Activated CD8-positive, alpha-beta T cell treated with anti-CD3 and anti-CD28 coated beads for 36 hours (primary cell): ENCODE measurements around the gene ATP10A. TPM values are rescaled to one million over a fixed set of nuclear protein-coding genes. Genes with fewer than 3 reads are reported as not detected.
A peak's percentile ranks its signal among the peaks of the same experiment; 100 is the strongest.

Experiments used
- ATAC-seq: fragments of 200-7000 bp; cut with Tn5 transposase; one replicate; pipeline ENCODE4 v1.10.0; 2021; ENCODE audit warnings: mild to moderate bottlenecking, moderate library complexity
- CTCF ChIA-PET: fragments of 350-600 bp; sonication (Branson Sonifier 250); formaldehyde crosslinking; loops from one replicate; lab custom pipeline; 2021; ENCODE audit warnings: antibody characterized with exemption; lab: Charles Lee
- POLR2A ChIA-PET: fragments of 350-600 bp; sonication (Branson Sonifier 250); formaldehyde crosslinking; loops from one replicate; lab custom pipeline; 2021; ENCODE audit warnings: antibody characterized with exemption; lab: Charles Lee
- DNase-seq: peaks from one replicate; pipeline ENCODE4 v3.0.0-alpha.2; 2020
- H3K27ac Mint-ChIP-seq: one replicate; pipeline ENCODE4 v1.8.0; 2021; ENCODE audit warnings: mild to moderate bottlenecking, mixed read lengths
- H3K27me3 Mint-ChIP-seq: one replicate; pipeline ENCODE4 v1.8.0; 2021; ENCODE audit warnings: mixed read lengths
- H3K36me3 Mint-ChIP-seq: one replicate; pipeline ENCODE4 v1.8.0; 2021; ENCODE audit warnings: low read depth, mixed read lengths
- H3K4me1 Mint-ChIP-seq: one replicate; pipeline ENCODE4 v1.8.0; 2021; ENCODE audit warnings: low read depth, mixed read lengths
- H3K4me3 Mint-ChIP-seq: one replicate; pipeline ENCODE4 v1.8.0; 2021; ENCODE audit warnings: mild to moderate bottlenecking, moderate library complexity, mixed read lengths
- H3K9me3 Mint-ChIP-seq: one replicate; pipeline ENCODE4 v1.8.0; 2021; ENCODE audit warnings: mixed read lengths
- CTCF ChIP-seq: fragments of 200-600 bp; IDR thresholded peaks from one replicate; pipeline ENCODE4 v1.8.0; 2022; ENCODE audit warnings: antibody characterized with exemption, mild to moderate bottlenecking
- intact Hi-C: fragments of 100-400 bp; cut with micrococcal nuclease; formaldehyde crosslinking; loops from one replicate; pipeline ENCODE4 v1.10.0; 2022
- total RNA-seq, 2 experiments: library from RNA; stranded (reverse); gene quantifications; one replicate each; pipeline ENCODE4 v1.2.3, GENCODE V29; 2021

The ATP10A gene
- total RNA-seq, 2 experiments from 2014 or later: 17.8 to 21.0 TPM

DNA sequence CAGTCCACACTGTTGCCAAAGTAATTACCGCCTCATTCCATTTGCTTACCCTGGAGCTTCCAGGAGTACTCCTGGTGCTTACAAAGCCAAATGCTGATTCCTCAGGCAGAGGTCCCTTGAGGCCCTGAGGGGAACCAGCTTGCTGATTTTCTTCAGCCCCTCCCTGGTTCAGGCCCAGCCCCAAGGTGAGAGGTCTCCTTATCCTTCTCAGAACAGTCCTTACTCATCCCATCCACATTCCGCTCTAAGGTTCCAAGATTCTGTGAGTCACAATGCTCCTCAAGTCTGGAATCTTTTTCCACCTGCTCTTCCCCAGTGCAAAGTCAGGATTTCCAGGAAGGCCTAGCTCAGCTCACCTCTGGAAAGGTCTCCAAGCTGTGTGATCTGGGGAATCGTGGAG, 1.8 kb upstream of the ATP10A start:
- ATAC-seq (no peak), DNase-seq (no peak)
- intact Hi-C loops: loop anchor here (5.0 kb wide), 1 partner anchor 48 kb away; no protein-coding TSS in a partner anchor
- Mint-ChIP-seq H3K4me3 (no peak overlapping the region), H3K27me3 (no peaks in the 10 kb centered on the region), H3K27ac (no peak overlapping the region), H3K9me3 (no peaks in the 10 kb centered on the region), H3K4me1 (peaks cover 23% of the 10 kb centered on the region), H3K36me3 (peaks cover 11% of the 10 kb centered on the region)
- POLR2A ChIA-PET: no interaction called here
- CTCF ChIA-PET: interaction anchor here (0.9 kb wide), 1 partner anchor 81 kb away, joined by 3 read pairs; no protein-coding TSS in a partner anchor
- no peak for TF ChIP-seq CTCF

DNA sequence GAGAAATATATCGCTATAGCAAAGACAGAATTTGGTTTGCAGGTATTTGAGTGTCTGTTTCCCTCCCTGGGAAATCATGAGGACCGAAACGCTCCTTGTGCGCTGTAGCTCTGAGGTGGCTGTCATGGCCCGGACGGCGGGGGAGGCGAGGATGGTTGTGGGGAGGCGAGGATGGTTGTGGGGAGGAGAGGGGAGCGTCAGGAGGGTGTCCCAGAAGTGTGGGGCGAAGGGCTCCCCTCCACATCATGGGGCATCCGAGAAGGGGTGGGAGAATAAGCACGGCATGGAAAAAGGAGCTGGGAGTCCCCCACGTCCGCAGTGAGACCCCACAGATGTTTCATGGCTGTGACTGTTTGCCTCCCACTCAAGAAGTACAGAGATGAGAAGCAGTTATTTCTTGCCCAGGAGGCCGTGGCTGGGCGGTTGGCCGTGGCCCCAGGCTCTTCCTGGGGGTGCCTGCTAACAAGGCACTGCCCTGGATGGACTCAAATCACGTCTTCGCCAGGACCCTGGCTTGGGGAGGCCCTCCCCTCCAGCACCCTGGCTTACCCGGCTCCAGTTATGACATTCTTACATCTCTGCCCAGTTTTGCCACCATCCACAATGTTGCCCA, 947 bp upstream of the ATP10A start:
- TF ChIP-seq CTCF: no peak
- ATAC-seq: no peak
- ChIA-PET POLR2A (interaction anchor here (0.5 to 0.7 kb wide), 3 partner anchors 8 to 98 kb away, joined by 3 read pairs; no protein-coding TSS in a partner anchor), CTCF (interaction anchor here (4.1 kb wide), 1 partner anchor 69 kb away, joined by 16 read pairs; no protein-coding TSS in a partner anchor)
- Mint-ChIP-seq H3K9me3 (no peaks in the 10 kb centered on the region), H3K4me1 (peaks cover 20% of the 10 kb centered on the region), H3K27me3 (no peaks in the 10 kb centered on the region), H3K4me3 (peak overlapping the region; percentile 74), H3K36me3 (peaks cover 17% of the 10 kb centered on the region), H3K27ac (peak overlapping the region; percentile 77)
- no peak for DNase-seq
- intact Hi-C loops: loop anchor here (5.0 kb wide), 1 partner anchor 47 kb away; no protein-coding TSS in a partner anchor

DNA sequence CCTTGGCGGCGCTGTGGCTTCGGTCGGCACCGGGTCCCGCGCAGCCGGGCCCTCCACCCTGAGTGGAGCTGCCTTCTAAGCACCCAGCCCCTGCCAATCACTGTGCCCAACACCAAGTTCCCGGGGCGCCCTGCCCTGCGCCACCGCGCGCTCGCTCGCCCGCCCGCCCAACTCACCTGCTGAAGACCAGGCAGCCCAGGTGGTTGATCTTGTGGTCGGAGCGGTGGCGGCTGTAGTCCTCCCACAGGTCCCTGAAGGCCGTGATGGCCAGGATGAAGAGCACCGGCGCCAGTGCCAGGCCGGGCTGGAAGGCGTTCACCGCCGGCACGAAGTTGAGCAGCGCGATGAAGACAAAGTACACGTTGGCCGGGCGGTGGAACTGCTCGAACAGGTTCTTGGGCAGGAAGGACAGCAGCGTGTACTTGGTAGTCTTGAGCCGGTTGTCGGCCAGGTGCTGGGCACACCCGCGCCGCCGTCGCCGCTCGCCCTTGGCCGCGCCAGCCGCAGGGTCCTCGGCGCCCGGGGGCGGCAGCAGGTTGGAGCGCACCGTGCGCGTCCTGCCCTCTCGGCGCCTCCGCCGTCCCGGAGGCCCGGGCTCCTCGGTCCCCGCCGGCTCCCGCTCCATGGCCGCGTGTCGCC, 536 bp downstream of the ATP10A start:
- Mint-ChIP-seq H3K4me3 (peak overlapping the region; percentile 91), H3K4me1 (peaks cover 30% of the 10 kb centered on the region), H3K27me3 (no peaks in the 10 kb centered on the region), H3K9me3 (no peaks in the 10 kb centered on the region), H3K27ac (peak overlapping the region; percentile 92), H3K36me3 (peaks cover 27% of the 10 kb centered on the region)
- ATAC-seq (peak; percentile 50), DNase-seq (peak; percentile 53)
- TF ChIP-seq CTCF: no peak
- ChIA-PET POLR2A (interaction anchor here (0.6 to 3.8 kb wide), 6 partner anchors 9 to 213 kb away, joined by 3 to 26 read pairs (median 9); no protein-coding TSS in a partner anchor), CTCF (interaction anchor here (1.0 to 4.5 kb wide), 4 partner anchors 11 to 79 kb away, joined by 3 to 16 read pairs (median 9); no protein-coding TSS in a partner anchor)
- intact Hi-C loops: loop anchor here (5.0 kb wide), 1 partner anchor 45 kb away; no protein-coding TSS in a partner anchor

DNA sequence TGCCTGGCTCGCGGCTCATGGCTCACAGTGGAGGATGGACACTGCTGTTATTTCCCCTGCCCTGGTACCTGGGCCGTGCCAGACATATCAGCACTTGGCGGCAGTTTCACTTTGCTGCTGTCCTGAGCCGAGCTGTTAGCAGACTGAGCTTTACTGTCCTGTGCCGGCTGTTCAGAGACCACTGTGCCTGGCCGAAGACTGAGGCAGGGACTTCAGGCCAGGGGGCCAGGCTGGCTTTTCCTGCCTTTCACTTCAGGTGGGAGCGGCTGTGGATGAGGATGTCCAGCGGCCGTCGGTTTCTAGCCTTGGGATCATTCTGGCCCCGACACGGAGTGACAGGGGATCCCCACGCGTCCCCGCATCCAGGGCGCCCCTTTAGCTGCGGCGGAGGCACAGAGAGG, 1.1 kb downstream of the ATP10A start:
- Mint-ChIP-seq H3K4me3 (peak overlapping the region; percentile 91), H3K9me3 (no peaks in the 10 kb centered on the region), H3K4me1 (peaks cover 33% of the 10 kb centered on the region), H3K27ac (peak overlapping the region; percentile 92), H3K36me3 (peaks cover 29% of the 10 kb centered on the region), H3K27me3 (no peaks in the 10 kb centered on the region)
- ChIA-PET POLR2A (interaction anchor here (0.7 to 3.8 kb wide), 5 partner anchors 9 to 214 kb away, joined by 3 to 26 read pairs (median 11); no protein-coding TSS in a partner anchor), CTCF (interaction anchor here (1.0 to 4.5 kb wide), 4 partner anchors 11 to 79 kb away, joined by 3 to 16 read pairs (median 9); no protein-coding TSS in a partner anchor)
- no peak for TF ChIP-seq CTCF
- intact Hi-C loops: loop anchor here (5.0 kb wide), 1 partner anchor 45 kb away; no protein-coding TSS in a partner anchor
- peak; percentile 15 for ATAC-seq
- peak; percentile 26 for DNase-seq
